HEK293 (cell line): ENCODE measurements around the gene ZKSCAN3.

Source experiments
- CTCF ChIA-PET: fragments of 350-600 bp; formaldehyde crosslinking; extraction: SDS; loops from one replicate; lab custom pipeline; 2021; ENCODE audit warnings: antibody characterized with exemption; lab: Yijun Ruan, JAX
- POLR2A ChIA-PET: fragments of 300-600 bp; formaldehyde crosslinking; extraction: SDS; loops from one replicate; lab custom pipeline; 2020; ENCODE audit warnings: antibody characterized with exemption, inconsistent platforms; lab: Yijun Ruan, JAX
- H3K27ac ChIP-seq: fragments of 200-500 bp; sonication (Bioruptor generic); 2 replicates; pipeline ENCODE4 v1.5.1; 2014; ENCODE audit warnings: low read depth, low read length, control low read depth, inconsistent platforms; ENCODE audit errors: extremely low read depth
- H3K36me3 ChIP-seq, 2 experiments: fragments of 200-500 bp in 1 of 2; sonication (Bioruptor generic) in 1 of 2; 1 replicate in 1 of 2; 2 replicates in 1 of 2; pipeline ENCODE4 v1.5.1; 2014 to 2017; ENCODE audit warnings: inconsistent platforms in 2 of 2, low read length in 2 of 2; ENCODE audit not compliant: control insufficient read depth in 2 of 2, insufficient read depth in 1 of 2
- H3K4me1 ChIP-seq: fragments of 200-500 bp; sonication (Bioruptor generic); 2 replicates; pipeline ENCODE4 v1.5.1; 2014; ENCODE audit warnings: mild to moderate bottlenecking, low read length, inconsistent platforms; ENCODE audit not compliant: control insufficient read depth, insufficient read depth
- H3K4me3 ChIP-seq: 2 replicates; pipeline ENCODE4 v1.5.1; 2011; ENCODE audit warnings: low read depth, mild to moderate bottlenecking, control low read depth, low read length, moderate library complexity
- H3K9me3 ChIP-seq: fragments of 200-500 bp; sonication (Bioruptor generic); 2 replicates; pipeline ENCODE4 v1.5.1; 2014; ENCODE audit warnings: low read depth, low read length, inconsistent platforms; ENCODE audit not compliant: control insufficient read depth, insufficient read depth
- MZF1 ChIP-seq: fragments of 450-650 bp; formaldehyde crosslinking; IDR thresholded peaks from 2 replicates; pipeline ENCODE4 v1.5.1; 2017; ENCODE audit warnings: missing biosample characterization, missing genetic modification characterization, borderline replicate concordance
- PBX3 ChIP-seq: sonication (generic); formaldehyde crosslinking; IDR thresholded peaks from 2 replicates; pipeline ENCODE4 v1.8.1; 2022; ENCODE audit warnings: mild to moderate bottlenecking, moderate library complexity, missing genetic modification reagents
- REPIN1 ChIP-seq: fragments of 450-650 bp; formaldehyde crosslinking; IDR thresholded peaks from 2 replicates; pipeline ENCODE4 v1.5.1; 2017; ENCODE audit warnings: missing biosample characterization, missing genetic modification characterization, low read depth
- SCRT1 ChIP-seq: fragments of 450-650 bp; formaldehyde crosslinking; IDR thresholded peaks from 2 replicates; pipeline ENCODE4 v1.5.1; 2016; ENCODE audit warnings: missing biosample characterization, missing genetic modification characterization, borderline replicate concordance
- SETDB1 ChIP-seq: IDR thresholded peaks from one replicate; pipeline ENCODE4 v1.6.1; 2017; ENCODE audit warnings: mild to moderate bottlenecking, low read length, moderate library complexity, mixed read lengths; ENCODE audit not compliant: insufficient read length
- YY1 ChIP-seq: fragments of 450-650 bp; formaldehyde crosslinking; IDR thresholded peaks from 2 replicates; pipeline ENCODE4 v1.5.1; 2018; ENCODE audit warnings: missing biosample characterization, missing genetic modification characterization
- ZBTB20 ChIP-seq: fragments of 450-650 bp; formaldehyde crosslinking; IDR thresholded peaks from 2 replicates; pipeline ENCODE4 v1.5.1; 2016; ENCODE audit warnings: missing biosample characterization, missing genetic modification characterization
- ZNF121 ChIP-seq: fragments of 450-650 bp; formaldehyde crosslinking; IDR thresholded peaks from 2 replicates; pipeline ENCODE4 v1.5.1; 2016; ENCODE audit warnings: missing biosample characterization, missing genetic modification characterization
- ZNF146 ChIP-seq: fragments of 450-650 bp; formaldehyde crosslinking; IDR thresholded peaks from 2 replicates; pipeline ENCODE4 v1.5.1; 2016; ENCODE audit warnings: missing biosample characterization, missing genetic modification characterization
- ZNF214 ChIP-seq: fragments of 450-650 bp; formaldehyde crosslinking; IDR thresholded peaks from 2 replicates; pipeline ENCODE4 v1.5.1; 2017; ENCODE audit warnings: missing biosample characterization, mild to moderate bottlenecking, missing genetic modification characterization, borderline replicate concordance
- ZNF221 ChIP-seq: fragments of 450-650 bp; formaldehyde crosslinking; IDR thresholded peaks from 2 replicates; pipeline ENCODE4 v1.5.1; 2017; ENCODE audit warnings: missing biosample characterization, missing genetic modification characterization, borderline replicate concordance
- ZNF239 ChIP-seq: fragments of 450-650 bp; formaldehyde crosslinking; IDR thresholded peaks from 2 replicates; pipeline ENCODE4 v1.5.1; 2016; ENCODE audit warnings: missing biosample characterization, missing genetic modification characterization
- ZNF248 ChIP-seq: fragments of 450-650 bp; formaldehyde crosslinking; IDR thresholded peaks from 2 replicates; pipeline ENCODE4 v1.5.1; 2017; ENCODE audit warnings: missing biosample characterization, missing genetic modification characterization
- ZNF302 ChIP-seq: fragments of 450-650 bp; formaldehyde crosslinking; IDR thresholded peaks from 2 replicates; pipeline ENCODE4 v1.5.1; 2016; ENCODE audit warnings: missing biosample characterization, missing genetic modification characterization, low read depth
- ZNF510 ChIP-seq: fragments of 450-650 bp; formaldehyde crosslinking; IDR thresholded peaks from 2 replicates; pipeline ENCODE4 v1.5.1; 2018; ENCODE audit warnings: mild to moderate bottlenecking, missing genetic modification characterization, missing biosample characterization; ENCODE audit not compliant: insufficient replicate concordance
- ZNF518A ChIP-seq: fragments of 450-650 bp; formaldehyde crosslinking; conservative IDR thresholded peaks from 2 replicates; pipeline ENCODE4 v1.5.1; 2016; ENCODE audit warnings: low read depth, missing biosample characterization, missing genetic modification characterization
- ZNF610 ChIP-seq: fragments of 450-650 bp; formaldehyde crosslinking; IDR thresholded peaks from 2 replicates; pipeline ENCODE4 v1.5.1; 2016; ENCODE audit warnings: missing biosample characterization, missing genetic modification characterization, borderline replicate concordance
- ZNF654 ChIP-seq: fragments of 450-650 bp; formaldehyde crosslinking; IDR thresholded peaks from 2 replicates; pipeline ENCODE4 v1.5.1; 2016; ENCODE audit warnings: low read depth, missing biosample characterization, missing genetic modification characterization
- TF ChIP-seq, protein P1 (sequence below): fragments of 450-650 bp; formaldehyde crosslinking; IDR thresholded peaks from 2 replicates; pipeline ENCODE4 v1.5.1; 2016; ENCODE audit warnings: missing biosample characterization, missing genetic modification characterization
- TF ChIP-seq, protein P2 (sequence below): fragments of 450-650 bp; formaldehyde crosslinking; IDR thresholded peaks from 2 replicates; pipeline ENCODE4 v1.5.1; 2016; ENCODE audit warnings: missing biosample characterization, missing genetic modification characterization
- TF ChIP-seq, protein P3 (sequence below): fragments of 450-650 bp; formaldehyde crosslinking; IDR thresholded peaks from 2 replicates; pipeline ENCODE4 v1.5.1; 2016; ENCODE audit warnings: missing biosample characterization, missing genetic modification characterization

ZKSCAN3 gene

GRCh38 chr6:28323813-28324424 is 25.8 kb upstream of the ZKSCAN3 start (continued):
- TF ChIP-seq, protein P1, sequence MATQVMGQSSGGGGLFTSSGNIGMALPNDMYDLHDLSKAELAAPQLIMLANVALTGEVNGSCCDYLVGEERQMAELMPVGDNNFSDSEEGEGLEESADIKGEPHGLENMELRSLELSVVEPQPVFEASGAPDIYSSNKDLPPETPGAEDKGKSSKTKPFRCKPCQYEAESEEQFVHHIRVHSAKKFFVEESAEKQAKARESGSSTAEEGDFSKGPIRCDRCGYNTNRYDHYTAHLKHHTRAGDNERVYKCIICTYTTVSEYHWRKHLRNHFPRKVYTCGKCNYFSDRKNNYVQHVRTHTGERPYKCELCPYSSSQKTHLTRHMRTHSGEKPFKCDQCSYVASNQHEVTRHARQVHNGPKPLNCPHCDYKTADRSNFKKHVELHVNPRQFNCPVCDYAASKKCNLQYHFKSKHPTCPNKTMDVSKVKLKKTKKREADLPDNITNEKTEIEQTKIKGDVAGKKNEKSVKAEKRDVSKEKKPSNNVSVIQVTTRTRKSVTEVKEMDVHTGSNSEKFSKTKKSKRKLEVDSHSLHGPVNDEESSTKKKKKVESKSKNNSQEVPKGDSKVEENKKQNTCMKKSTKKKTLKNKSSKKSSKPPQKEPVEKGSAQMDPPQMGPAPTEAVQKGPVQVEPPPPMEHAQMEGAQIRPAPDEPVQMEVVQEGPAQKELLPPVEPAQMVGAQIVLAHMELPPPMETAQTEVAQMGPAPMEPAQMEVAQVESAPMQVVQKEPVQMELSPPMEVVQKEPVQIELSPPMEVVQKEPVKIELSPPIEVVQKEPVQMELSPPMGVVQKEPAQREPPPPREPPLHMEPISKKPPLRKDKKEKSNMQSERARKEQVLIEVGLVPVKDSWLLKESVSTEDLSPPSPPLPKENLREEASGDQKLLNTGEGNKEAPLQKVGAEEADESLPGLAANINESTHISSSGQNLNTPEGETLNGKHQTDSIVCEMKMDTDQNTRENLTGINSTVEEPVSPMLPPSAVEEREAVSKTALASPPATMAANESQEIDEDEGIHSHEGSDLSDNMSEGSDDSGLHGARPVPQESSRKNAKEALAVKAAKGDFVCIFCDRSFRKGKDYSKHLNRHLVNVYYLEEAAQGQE (tag by site-specific recombination), result no peak
- TF ChIP-seq ZNF654 (tag by site-specific recombination) (no peak), ZNF610 (no peak), ZNF302 (tag by site-specific recombination) (no peak), ZNF214 (no peak), ZNF248 (tag by site-specific recombination) (no peak), MZF1 (no peak), YY1 (tag by site-specific recombination) (no peak), ZNF239 (no peak)

DNA sequence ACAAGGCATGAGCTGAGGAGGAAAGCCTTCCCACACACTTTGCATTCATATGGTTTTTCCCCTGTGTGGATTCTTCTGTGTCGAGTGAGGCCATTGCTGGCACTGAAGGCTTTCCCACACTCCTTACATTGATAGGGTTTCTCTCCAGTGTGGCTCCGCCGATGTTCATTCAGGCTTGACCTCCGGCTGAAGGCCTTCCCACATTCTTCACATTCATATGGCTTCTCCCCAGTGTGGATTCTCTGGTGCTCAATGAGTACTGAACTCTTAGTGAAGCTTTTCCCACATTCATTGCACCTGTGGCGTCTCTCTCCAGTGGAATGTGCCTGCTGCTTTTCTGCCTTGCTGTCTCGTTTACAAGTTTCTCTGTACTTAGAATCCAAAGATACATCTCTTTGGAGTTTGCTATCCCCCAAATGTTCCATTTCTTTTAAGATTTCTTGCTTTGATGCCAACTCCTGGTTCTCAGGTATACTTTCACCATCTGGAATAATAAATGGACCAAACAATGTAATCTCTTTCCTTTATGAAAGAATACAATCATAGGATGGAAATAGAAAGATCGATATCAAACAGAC is 23.3 kb upstream of the ZKSCAN3 start:
- Histone ChIP-seq H3K36me3 (peaks cover 0 to 13% of the 10 kb centered on the region in 2 experiments; a peak in 1 of 3 replicates), H3K4me3 (no peak overlapping the region), H3K4me1 (no peaks in the 10 kb centered on the region), H3K9me3 (no peaks in the 10 kb centered on the region), H3K27ac (no peak overlapping the region)
- CTCF ChIA-PET, result no interaction called here
- POLR2A ChIA-PET, result no interaction called here
- TF ChIP-seq, protein P2, sequence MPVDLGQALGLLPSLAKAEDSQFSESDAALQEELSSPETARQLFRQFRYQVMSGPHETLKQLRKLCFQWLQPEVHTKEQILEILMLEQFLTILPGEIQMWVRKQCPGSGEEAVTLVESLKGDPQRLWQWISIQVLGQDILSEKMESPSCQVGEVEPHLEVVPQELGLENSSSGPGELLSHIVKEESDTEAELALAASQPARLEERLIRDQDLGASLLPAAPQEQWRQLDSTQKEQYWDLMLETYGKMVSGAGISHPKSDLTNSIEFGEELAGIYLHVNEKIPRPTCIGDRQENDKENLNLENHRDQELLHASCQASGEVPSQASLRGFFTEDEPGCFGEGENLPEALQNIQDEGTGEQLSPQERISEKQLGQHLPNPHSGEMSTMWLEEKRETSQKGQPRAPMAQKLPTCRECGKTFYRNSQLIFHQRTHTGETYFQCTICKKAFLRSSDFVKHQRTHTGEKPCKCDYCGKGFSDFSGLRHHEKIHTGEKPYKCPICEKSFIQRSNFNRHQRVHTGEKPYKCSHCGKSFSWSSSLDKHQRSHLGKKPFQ, result no peak
- TF ChIP-seq ZNF518A (tag by site-specific recombination), result 0 out of 2 replicates have a peak, but pooled peaks have one; percentile 18
- TF ChIP-seq ZNF510 (tag by site-specific recombination), result no peak
- no peak for TF ChIP-seq ZNF146 (tag by site-specific recombination)
- no peak for TF ChIP-seq ZNF221
- no peak for TF ChIP-seq ZNF121 (tag by site-specific recombination)
- TF ChIP-seq, protein P3, sequence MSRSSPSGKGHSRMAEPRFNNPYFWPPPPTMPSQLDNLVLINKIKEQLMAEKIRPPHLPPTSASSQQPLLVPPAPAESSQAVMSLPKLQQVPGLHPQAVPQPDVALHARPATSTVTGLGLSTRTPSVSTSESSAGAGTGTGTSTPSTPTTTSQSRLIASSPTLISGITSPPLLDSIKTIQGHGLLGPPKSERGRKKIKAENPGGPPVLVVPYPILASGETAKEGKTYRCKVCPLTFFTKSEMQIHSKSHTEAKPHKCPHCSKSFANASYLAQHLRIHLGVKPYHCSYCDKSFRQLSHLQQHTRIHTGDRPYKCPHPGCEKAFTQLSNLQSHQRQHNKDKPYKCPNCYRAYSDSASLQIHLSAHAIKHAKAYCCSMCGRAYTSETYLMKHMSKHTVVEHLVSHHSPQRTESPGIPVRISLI (tag by site-specific recombination), result no peak
- 0 out of 2 replicates have a peak, but pooled peaks have one; percentile 34 for TF ChIP-seq SCRT1 (tag by site-specific recombination)
- TF ChIP-seq PBX3 (CRISPR knock-in tag), result no peak
- TF ChIP-seq REPIN1 (tag by site-specific recombination), result no peak
- peak; percentile 99 for TF ChIP-seq SETDB1
- no peak for TF ChIP-seq ZBTB20
